Adrenal gland (tissue), 12 donors: ENCODE measurements around the gene CUX1. TPM values are rescaled to one million over a fixed set of nuclear protein-coding genes. Genes with fewer than 3 reads are reported as not detected.

ENCODE experiments used
- DNase-seq, 7 donors: peaks; one replicate each; pipeline ENCODE4 v3.0.0-alpha.2; 2019 to 2020
- H3K27ac ChIP-seq, 5 donors: fragments of 200-600 bp; sonication (generic) in 4 of 5; 1 replicate in 3 of 5; 2 replicates in 2 of 5; pipeline versions ENCODE4 v1.5.1 to v1.8.0; 2016 to 2020; ENCODE audit warnings: mild to moderate bottlenecking in 1 of 5
- H3K27me3 ChIP-seq: fragments of 200-600 bp; 2 replicates; pipeline ENCODE4 v1.8.0; 2021
- H3K36me3 ChIP-seq, 2 donors: fragments of 200-600 bp; replicated peaks in 1 of 2; 1 replicate in 1 of 2; 2 replicates in 1 of 2; pipeline versions ENCODE4 v1.5.1 to v1.8.0; 2018 to 2022
- H3K4me1 ChIP-seq, 2 donors: fragments of 200-600 bp; replicated peaks in 1 of 2; 1 replicate in 1 of 2; 2 replicates in 1 of 2; pipeline versions ENCODE4 v1.5.1 to v1.8.0; 2018 to 2021
- H3K4me3 ChIP-seq, 4 donors: fragments of 200-600 bp; sonication (generic) in 3 of 4; one replicate each; pipeline ENCODE4 v1.5.1; 2016 to 2018
- H3K9me3 ChIP-seq, 3 donors: fragments of 200-600 bp; sonication (generic) in 1 of 3; replicated peaks in 1 of 3; 1 replicate in 2 of 3; 2 replicates in 1 of 3; pipeline versions ENCODE4 v1.5.1 to v1.8.0; 2016 to 2021
- POLR2A ChIP-seq, 2 donors: fragments of 450-650 bp; IDR thresholded peaks; one replicate each; pipeline ENCODE4 v1.6.1; 2017; ENCODE audit warnings: antibody characterized with exemption in 2 of 2, mild to moderate bottlenecking in 2 of 2, moderate library complexity in 1 of 2
- WGBS, 4 donors: extraction: QIAGEN DNeasy Blood & Tissue Kit in 2 of 4; methylation state at CpG; one replicate each; pipeline versions ENCODE4 v1.1.5 to v1.1.7; 2013 to 2017; 5-methylcytosine and 5-hydroxymethylcytosine counted together
- intact Hi-C, 2 donors: fragments of 100-400 bp; cut with DNase I; formaldehyde crosslinking; loops; one replicate each; pipeline versions ENCODE4 v1.14.1 to v1.15.0; 2022 to 2023
- polyA plus RNA-seq, 3 donors: library from polyadenylated mRNA; stranded (reverse); fragments of 200-250 nt in 2 of 3; fragments of 350-450 nt in 1 of 3; fragmentation: Illumina TruSeq in 1 of 3; extraction: RNeasy Lipid Tissue Mini Kit (QIAGEN cat#74804) in 1 of 3; gene quantifications; one replicate each; pipeline ENCODE4 v1.2.3, GENCODE V29; 2013 to 2014
- total RNA-seq, 9 donors: library from RNA; depleted of rRNA in 4 of 9; stranded (reverse); fragments of >200 nt in 4 of 9; fragments of 120-200 nt in 1 of 9; fragmentation: NEBNext Ultra II Directional in 1 of 9; extraction: Animal tissue kit (Norgen Biotek cat#: 25700) in 1 of 9; gene quantifications; one replicate each; pipeline versions ENCODE4 v1.1.0 to v1.2.4, GENCODE V29; 2013 to 2023
- TF ChIP-seq, protein P1 (sequence below), 6 experiments: fragments of 450-650 bp in 4 of 6; fragments of 200-600 bp in 2 of 6; sonication (generic) in 1 of 6; IDR thresholded peaks; 1 replicate in 5 of 6; 2 replicates in 1 of 6; pipeline versions ENCODE4 v1.5.1 to v1.8.0; 2016 to 2021; ENCODE audit warnings: antibody characterized with exemption in 6 of 6, mild to moderate bottlenecking in 2 of 6, moderate library complexity in 1 of 6
- donor health status: healthy with polysubstance abuse.
- donor health status: Bipolar disorder and iron deficiency.
- donor health status: DM: yes; HTN: yes; CAD: no.
- donor health status: DM: no; HTN: no; CAD: no.
- donor health status: DM: no; HTN: no; CAD: no.
- donor health status: DM: yes; HTN: yes; CAD: no.

Gene CUX1
- total and polyA plus RNA-seq, 12 donors, result 17.2 to 72.6 (median 58.3) TPM

DNA sequence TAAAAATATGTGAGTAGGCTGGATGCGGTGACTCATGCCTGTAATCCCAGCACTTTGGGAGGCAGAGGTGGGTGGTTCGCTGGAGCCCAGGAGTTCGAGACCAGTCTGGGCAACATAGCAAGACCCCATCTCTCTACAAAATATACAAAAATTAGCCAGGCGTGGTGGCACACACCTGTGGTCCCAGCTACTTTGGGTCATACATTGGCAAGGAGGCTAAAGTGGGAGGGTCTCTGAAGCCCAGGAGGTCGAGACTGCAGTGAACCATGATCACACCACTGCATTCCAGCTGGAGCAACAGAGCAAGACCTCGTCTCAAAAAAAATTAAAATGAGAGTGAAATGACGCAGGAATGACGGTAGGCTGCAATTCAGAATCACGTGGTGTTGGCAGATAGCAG is 404.5 kb downstream of the CUX1 start:
- Histone ChIP-seq H3K36me3 (no peaks in the 10 kb centered on the region), H3K27me3 (no peaks in the 10 kb centered on the region), H3K4me3 (no peak overlapping the region), H3K27ac (no peak overlapping the region), H3K4me1 (peaks cover 3 to 8% of the 10 kb centered on the region in 2 donors), H3K9me3 (no peaks in the 10 kb centered on the region)
- TF ChIP-seq, protein P1, sequence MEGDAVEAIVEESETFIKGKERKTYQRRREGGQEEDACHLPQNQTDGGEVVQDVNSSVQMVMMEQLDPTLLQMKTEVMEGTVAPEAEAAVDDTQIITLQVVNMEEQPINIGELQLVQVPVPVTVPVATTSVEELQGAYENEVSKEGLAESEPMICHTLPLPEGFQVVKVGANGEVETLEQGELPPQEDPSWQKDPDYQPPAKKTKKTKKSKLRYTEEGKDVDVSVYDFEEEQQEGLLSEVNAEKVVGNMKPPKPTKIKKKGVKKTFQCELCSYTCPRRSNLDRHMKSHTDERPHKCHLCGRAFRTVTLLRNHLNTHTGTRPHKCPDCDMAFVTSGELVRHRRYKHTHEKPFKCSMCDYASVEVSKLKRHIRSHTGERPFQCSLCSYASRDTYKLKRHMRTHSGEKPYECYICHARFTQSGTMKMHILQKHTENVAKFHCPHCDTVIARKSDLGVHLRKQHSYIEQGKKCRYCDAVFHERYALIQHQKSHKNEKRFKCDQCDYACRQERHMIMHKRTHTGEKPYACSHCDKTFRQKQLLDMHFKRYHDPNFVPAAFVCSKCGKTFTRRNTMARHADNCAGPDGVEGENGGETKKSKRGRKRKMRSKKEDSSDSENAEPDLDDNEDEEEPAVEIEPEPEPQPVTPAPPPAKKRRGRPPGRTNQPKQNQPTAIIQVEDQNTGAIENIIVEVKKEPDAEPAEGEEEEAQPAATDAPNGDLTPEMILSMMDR (IDR thresholded peaks at IDR 0.05), result no peak
- no peak for TF ChIP-seq POLR2A (IDR thresholded peaks at IDR 0.05)
- 93 to 97% (median 95%) methylated on average over 9 of the region's 9 CpGs for WGBS, 4 donors
- no peak for DNase-seq
- intact Hi-C loops, result loop anchor here in 1 of 2 donors (10.0 kb wide), 1 partner anchor 407 kb away; the partner anchor contains the start of gene CUX1

DNA sequence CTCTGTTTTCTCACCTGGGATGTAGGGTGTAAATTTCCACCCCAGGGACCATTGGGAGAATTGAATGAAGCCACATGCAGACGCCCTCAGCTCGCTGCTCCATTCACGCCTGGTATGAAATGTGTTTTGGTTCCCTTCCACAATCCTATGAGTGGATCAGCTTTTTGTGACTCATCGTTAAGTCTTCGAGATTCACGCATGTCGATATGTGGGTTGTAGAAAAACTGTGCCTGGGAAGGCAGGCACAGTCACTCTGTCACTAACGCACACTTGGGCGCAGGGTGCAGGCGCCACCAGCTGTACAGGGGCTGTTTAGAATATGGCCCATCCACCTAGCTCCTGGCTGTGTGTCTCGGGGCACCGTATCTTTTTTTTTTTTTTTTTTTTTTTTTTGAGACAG is 405.0 kb downstream of the CUX1 start:
- WGBS, 4 donors, result 94 to 100% (median 96%) methylated on average over 11 to 12 of the region's 12 CpGs

DNA sequence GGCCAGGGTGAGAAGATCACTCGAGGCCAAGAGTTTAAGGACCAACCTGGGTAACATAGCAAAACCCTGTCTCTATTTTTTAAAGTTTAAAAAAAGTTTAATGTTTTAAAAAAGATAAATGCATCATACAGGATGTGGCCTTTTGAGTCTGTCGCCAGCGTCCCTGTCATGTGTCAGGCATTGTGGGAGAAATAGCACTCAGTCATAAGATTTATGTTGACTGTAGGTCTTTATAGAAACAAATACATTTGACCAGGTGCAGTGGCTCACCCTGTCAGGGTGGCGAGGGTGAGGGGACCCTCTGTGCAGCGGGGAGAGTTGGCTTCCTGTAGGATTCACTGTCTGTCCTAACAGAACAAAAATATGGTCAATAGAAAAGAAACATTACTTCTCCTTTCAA is 405.8 kb downstream of the CUX1 start:
- no peaks in the 10 kb centered on the region for H3K27me3 ChIP-seq
- TF ChIP-seq, protein P1 (IDR thresholded peaks at IDR 0.05), result no peak
- no peak for TF ChIP-seq POLR2A (IDR thresholded peaks at IDR 0.05)
- H3K4me1 ChIP-seq, result peaks cover 3 to 8% of the 10 kb centered on the region in 2 donors
- no peak overlapping the region for H3K4me3 ChIP-seq
- intact Hi-C loops, result loop anchor here in 1 of 2 donors (10.0 kb wide), 1 partner anchor 408 kb away; the partner anchor contains the start of gene CUX1
- H3K36me3 ChIP-seq, result peaks cover 0 to 6% of the 10 kb centered on the region in 2 donors
- no peak overlapping the region for H3K27ac ChIP-seq
- 84 to 92% (median 89%) methylated on average over 5 of the region's 5 CpGs for WGBS, 4 donors
- H3K9me3 ChIP-seq, result no peaks in the 10 kb centered on the region
- DNase-seq, result no peak

More for the DNA sequence above, 405.0 kb downstream of the CUX1 start:
- H3K4me1 ChIP-seq, result peaks cover 3 to 8% of the 10 kb centered on the region in 2 donors
- H3K9me3 ChIP-seq, result no peaks in the 10 kb centered on the region
- no peaks in the 10 kb centered on the region for H3K27me3 ChIP-seq
- no peaks in the 10 kb centered on the region for H3K36me3 ChIP-seq
- no peak overlapping the region for H3K27ac ChIP-seq
- intact Hi-C loops, result loop anchor here in 1 of 2 donors (10.0 kb wide), 1 partner anchor 408 kb away; the partner anchor contains the start of gene CUX1
- DNase-seq, result no peak
- no peak overlapping the region for H3K4me3 ChIP-seq
- TF ChIP-seq, protein P1 (IDR thresholded peaks at IDR 0.05), result no peak
- TF ChIP-seq POLR2A (IDR thresholded peaks at IDR 0.05), result no peak

DNA sequence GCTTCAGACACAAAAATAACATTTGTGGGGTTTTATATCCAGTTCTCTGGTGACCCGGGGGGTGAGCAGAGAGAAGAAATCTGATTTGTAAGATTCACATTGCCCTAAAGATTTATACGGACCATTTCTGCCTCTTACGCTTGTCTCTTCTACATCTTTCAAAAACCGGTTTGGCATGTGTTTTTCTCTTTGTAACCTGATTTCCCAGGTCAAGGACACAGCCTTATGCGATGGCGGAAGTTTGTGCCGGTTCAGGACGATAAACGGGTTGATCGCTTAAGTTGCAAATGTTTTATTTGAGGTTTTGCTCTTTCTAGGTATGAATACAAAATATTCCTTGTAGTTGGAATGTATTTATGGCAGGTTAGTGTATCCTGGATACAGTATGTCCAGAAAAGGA is 407.6 kb downstream of the CUX1 start:
- Histone ChIP-seq H3K9me3 (no peaks in the 10 kb centered on the region), H3K27ac (no peak overlapping the region), H3K4me3 (no peak overlapping the region), H3K36me3 (peaks cover 0 to 14% of the 10 kb centered on the region in 2 donors), H3K4me1 (peaks cover 3 to 8% of the 10 kb centered on the region in 2 donors), H3K27me3 (no peaks in the 10 kb centered on the region)
- WGBS, 4 donors, result 44 to 70% (median 48%) methylated on average over 10 of the region's 10 CpGs
- peak in 1 of 7 donors; percentile 10 for DNase-seq
- intact Hi-C loops, result loop anchor here in 1 of 2 donors (10.0 kb wide), 1 partner anchor 410 kb away; the partner anchor contains the start of gene CUX1
- TF ChIP-seq, protein P1 (IDR thresholded peaks at IDR 0.05), result no peak
- no peak for TF ChIP-seq POLR2A (IDR thresholded peaks at IDR 0.05)
